ENCODE data around the gene DOCK4. TPM values are rescaled to one million over a fixed set of nuclear protein-coding genes. Genes with fewer than 3 reads are reported as not detected.

DOCK4 gene
- total and polyA plus RNA-seq, 10 of the 15 experiments (the other 5 are each of a cell fraction or from before 2014, with no cell fraction given): 0.03 to 0.73 (median 0.38) TPM

GRCh38 chr7:112149734-112150133, 56.5 kb downstream of the DOCK4 start:
- ChIA-PET POLR2A (no interaction called here), SMC1A (ENCODE audit: uncharacterized antibody, unreplicated experiment) (no interaction called here), RAD21 (ENCODE audit: unreplicated experiment) (interaction anchor here (0.6 kb wide), 1 partner anchor 403 kb away, joined by 4 read pairs; no protein-coding TSS in a partner anchor), CTCF (interaction anchor here (0.7 kb wide), 1 partner anchor 103 kb away, joined by 3 read pairs; no protein-coding TSS in a partner anchor)
- Histone ChIP-seq H3K27ac (ENCODE audit: control insufficient read depth, insufficient read depth) (no peak overlapping the region), H3K36me3 (ENCODE audit: control insufficient read depth in 2 of 2, insufficient read depth in 2 of 2, low read length in 1 of 2) (no peaks in the 10 kb centered on the region), H4K20me1 (ENCODE audit: control insufficient read depth, insufficient read depth) (no peaks in the 10 kb centered on the region), H3K27me3 (replicated peaks in 1 of 2; ENCODE audit: control insufficient read depth in 2 of 2, insufficient read depth in 2 of 2, low read length in 1 of 2) (no peaks in the 10 kb centered on the region; a peak in 1 of 4 replicates), H3K9me3 (replicated peaks; ENCODE audit: control insufficient read depth, insufficient read depth, low read length) (no peaks in the 10 kb centered on the region), H3K4me2 (ENCODE audit: control insufficient read depth, insufficient read depth) (no peak overlapping the region), H3K4me3 (no peak overlapping the region), H3K4me1 (ENCODE audit: control insufficient read depth, insufficient read depth, low read length) (no peaks in the 10 kb centered on the region), H2AFZ (ENCODE audit: control insufficient read depth, low read depth, low read length) (no peak overlapping the region), H3K9ac (ENCODE audit: control insufficient read depth, insufficient read depth, low read length) (no peak overlapping the region), H3K79me2 (ENCODE audit: control insufficient read depth, insufficient read depth, low read length) (no peaks in the 10 kb centered on the region)
- intact Hi-C loops (cut with micrococcal nuclease; ENCODE audit: unreplicated experiment) (no loop called here), in situ Hi-C loops (cut with MboI) (no loop called here)
- BruUV-seq (replicated peaks): no TSS peak
- ATAC-seq (no peak), DNase-seq (ENCODE audit: low read depth, low spot score) (no peak), FAIRE-seq (no peak)
- TF ChIP-seq NFYB (IDR thresholded peaks at IDR 0.05; ENCODE audit: insufficient read depth, low read depth, low read length): no peak
- no peak for TF ChIP-seq MEF2B (IDR thresholded peaks at IDR 0.05; ENCODE audit: partially characterized antibody, poor library complexity, severe bottlenecking)
- TF ChIP-seq POLR2AphosphoS2 (IDR thresholded peaks at IDR 0.05; ENCODE audit: low read depth, low read length): no peak
- no peak for TF ChIP-seq ZNF384 (IDR thresholded peaks at IDR 0.05; ENCODE audit: borderline replicate concordance, low read depth, low read length)
- TF ChIP-seq MEF2A (IDR thresholded peaks at IDR 0.05; ENCODE audit: insufficient read depth, low read depth, low read length): no peak
- TF ChIP-seq ZNF687 (IDR thresholded peaks at IDR 0.05): no peak
- no peak for TF ChIP-seq SMAD1 (IDR thresholded peaks at IDR 0.05; ENCODE audit: low read depth, partially characterized antibody)
- TF ChIP-seq SREBF1 (IDR thresholded peaks at IDR 0.05; ENCODE audit: low read length): no peak
- no peak for TF ChIP-seq PKNOX1 (IDR thresholded peaks at IDR 0.05)
- TF ChIP-seq ZNF217 (IDR thresholded peaks at IDR 0.05): no peak
- no peak for TF ChIP-seq BACH1 (IDR thresholded peaks at IDR 0.05; ENCODE audit: borderline replicate concordance)
- TF ChIP-seq SP1 (IDR thresholded peaks at IDR 0.05; ENCODE audit: low read depth, low read length): no peak
- no peak for TF ChIP-seq STAT1 (conservative IDR thresholded peaks at IDR 0.05)
- no peak for TF ChIP-seq RCOR1 (conservative IDR thresholded peaks at IDR 0.05; ENCODE audit: low read depth, low read length)
- TF ChIP-seq CBX5 (IDR thresholded peaks at IDR 0.05; ENCODE audit: low read depth): no peak
- no peak for TF ChIP-seq SMAD5 (IDR thresholded peaks at IDR 0.05; ENCODE audit: low read depth)
- WGBS (ENCODE audit: insufficient coverage, insufficient replicate concordance, low lambda C conversion rate, missing lambda C conversion rate): 98% methylated on average over 2 of the region's 2 CpGs
